Measurements from ENCODE around the gene SLC27A4. TPM values are rescaled to one million over a fixed set of nuclear protein-coding genes. Genes with fewer than 3 reads are reported as not detected.

Gene SLC27A4
- total and polyA plus RNA-seq, 2 of the 13 experiments (the other 11 are each of a cell fraction or from before 2014, with no cell fraction given), result 10.6 to 18.8 TPM

GRCh38 chr9:128322404-128323211 is 17.7 kb upstream of the SLC27A4 start, which contains the start of the genes COQ4 and TRUB2 (continued):
- TF ChIP-seq HMGXB3 (CRISPR knock-in tag; IDR thresholded peaks at IDR 0.05; ENCODE audit: borderline replicate concordance) (peak; percentile 83; the same call in 1 of the 2 replicates), MATR3 (CRISPR knock-in tag; IDR thresholded peaks at IDR 0.05) (no peak), ZNF44 (CRISPR knock-in tag; IDR thresholded peaks at IDR 0.05) (0 out of 2 replicates have a peak, but pooled peaks have one; percentile 92), NR1H2 (CRISPR knock-in tag; IDR thresholded peaks at IDR 0.05; ENCODE audit: borderline replicate concordance, low read depth) (no peak), FUBP1 (CRISPR knock-in tag; IDR thresholded peaks at IDR 0.05; ENCODE audit: borderline replicate concordance) (peak; percentile 93; the same call in 1 of the 2 replicates), ELF3 (CRISPR knock-in tag; IDR thresholded peaks at IDR 0.05) (peak; percentile 79), NR2C2 (CRISPR knock-in tag; IDR thresholded peaks at IDR 0.05; ENCODE audit: borderline replicate concordance) (peak; percentile 84), ZNF512B (CRISPR knock-in tag; IDR thresholded peaks at IDR 0.05; ENCODE audit: borderline replicate concordance) (no peak), NFIC (IDR thresholded peaks at IDR 0.05; ENCODE audit: low read length) (no peak), ZNF816 (CRISPR knock-in tag; IDR thresholded peaks at IDR 0.05; ENCODE audit: borderline replicate concordance) (no peak; the same call in 1 of the 2 replicates), TBX3 (IDR thresholded peaks at IDR 0.05; ENCODE audit: borderline replicate concordance) (no peak; the same call in 1 of the 2 replicates), ZNF740 (CRISPR knock-in tag; IDR thresholded peaks at IDR 0.05) (no peak; the same call in 1 of the 2 replicates), CENPBD1 (CRISPR knock-in tag; IDR thresholded peaks at IDR 0.05; ENCODE audit: borderline replicate concordance, low read depth) (no peak; the same call in 1 of the 2 replicates), ZNF256 (CRISPR knock-in tag; conservative IDR thresholded peaks at IDR 0.05) (peak; percentile 43; the same call in 1 of the 2 replicates), ZNF589 (CRISPR knock-in tag; conservative IDR thresholded peaks at IDR 0.05) (0 out of 2 replicates have a peak, but pooled peaks have one; percentile 32), YY1 (IDR thresholded peaks at IDR 0.05; ENCODE audit: insufficient read depth, insufficient replicate concordance, low read depth, low read length) (peak; percentile 99), PHB2 (IDR thresholded peaks at IDR 0.05; ENCODE audit: partially characterized antibody) (no peak)
